Astrocyte (in vitro differentiated cells and primary cell): ENCODE measurements around the gene KRTAP9-3.

Experiments used
- CTCF ChIP-seq: IDR thresholded peaks from 2 replicates; pipeline ENCODE4 v1.5.1; 2011; ENCODE audit warnings: low read depth, mild to moderate bottlenecking, inconsistent platforms, low read length, moderate library complexity; ENCODE audit not compliant: insufficient read depth
- EZH2 ChIP-seq: IDR thresholded peaks from 2 replicates; pipeline ENCODE4 v1.6.1; 2012; ENCODE audit warnings: mild to moderate bottlenecking, low read length, inconsistent platforms; ENCODE audit not compliant: insufficient read depth

- TF ChIP-seq CTCF (no peak), EZH2 (no peak)
Measured at GRCh38 chr17:41231731-41232130, 518 bp upstream of the KRTAP9-3 start.
